ENCODE results near the gene GRK2. TPM values are rescaled to one million over a fixed set of nuclear protein-coding genes. Genes with fewer than 3 reads are reported as not detected.
A peak's percentile ranks its signal among the peaks of the same experiment; 100 is the strongest.

The GRK2 gene
- total RNA-seq, 3 donors from 2014 or later = 41.1 to 52.8 (median 52.1) TPM

DNA sequence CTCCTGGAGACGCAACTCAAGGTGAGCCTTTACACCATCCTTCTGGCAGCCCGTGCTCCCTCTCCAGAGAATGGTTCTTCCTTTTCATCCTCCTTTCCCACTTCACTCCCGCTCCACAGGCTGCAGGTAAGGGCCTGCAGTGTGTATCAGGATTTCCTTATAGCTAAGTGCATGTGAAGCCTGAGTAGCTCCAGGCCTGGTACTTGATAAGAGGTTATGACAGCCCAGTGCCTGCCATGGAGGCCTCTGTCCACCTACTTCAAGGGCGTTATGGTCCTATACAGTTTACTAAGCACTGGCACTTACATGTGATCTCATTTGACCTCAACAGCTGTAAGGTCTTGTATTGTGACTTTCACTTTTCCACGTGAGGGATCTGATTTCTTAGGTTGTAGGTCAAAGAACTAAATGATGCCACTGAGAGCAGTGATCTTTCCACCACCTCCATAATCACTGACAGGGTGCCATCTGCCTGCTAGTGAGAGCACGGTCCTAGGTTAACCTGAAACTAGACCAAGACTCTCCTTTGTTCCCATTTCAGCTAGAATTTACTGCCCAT, 55.1 kb downstream of the GRK2 start:
- Histone ChIP-seq H3K9me3 (no peaks in the 10 kb centered on the region), H3K27me3 (no peaks in the 10 kb centered on the region), H3K36me3 (no peaks in the 10 kb centered on the region), H3K27ac (no peak overlapping the region), H3K4me3 (no peak overlapping the region), H3K4me1 (peaks cover 0 to 6% of the 10 kb centered on the region in 2 donors)
- intact Hi-C loops (cut with DNase I; ENCODE audit: low total_unique reads) = loop anchor here (2.0 kb wide), 1 partner anchor 65 kb away; no protein-coding TSS in a partner anchor
- no peak for TF ChIP-seq CTCF (IDR thresholded peaks at IDR 0.05)
- TF ChIP-seq POLR2AphosphoS5 (IDR thresholded peaks at IDR 0.05) = no peak
- TF ChIP-seq POLR2A (IDR thresholded peaks at IDR 0.05) = no peak
- DNase-seq (ENCODE audit: low spot score in 2 of 2) = no peak

DNA sequence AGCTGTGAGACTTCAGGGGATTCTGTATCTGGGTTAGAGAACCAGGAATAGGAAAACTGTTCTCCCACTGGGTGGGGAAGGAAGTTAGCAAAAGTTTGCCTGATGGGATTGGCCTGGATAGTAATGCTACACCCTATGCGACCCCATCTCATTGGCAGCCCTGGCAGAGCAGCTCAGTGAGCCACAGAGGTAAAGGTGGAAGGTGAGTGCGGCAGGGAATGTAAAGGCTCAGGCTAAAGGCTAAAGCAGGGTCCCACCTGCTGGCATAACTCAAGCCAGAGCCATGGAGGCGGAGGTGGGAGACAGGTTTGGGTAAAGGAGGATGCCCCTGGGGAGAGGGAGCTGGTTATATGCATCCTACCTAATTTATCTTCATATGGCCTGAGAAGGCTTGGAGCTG, 55.8 kb downstream of the GRK2 start:
- Histone ChIP-seq H3K27me3 (no peaks in the 10 kb centered on the region), H3K36me3 (no peaks in the 10 kb centered on the region), H3K4me3 (no peak overlapping the region), H3K27ac (no peak overlapping the region), H3K4me1 (peaks cover 0 to 6% of the 10 kb centered on the region in 2 donors), H3K9me3 (no peaks in the 10 kb centered on the region)
- intact Hi-C loops (cut with DNase I; ENCODE audit: low total_unique reads) = no loop called here
- TF ChIP-seq POLR2AphosphoS5 (IDR thresholded peaks at IDR 0.05) (no peak), CTCF (IDR thresholded peaks at IDR 0.05) (no peak), POLR2A (IDR thresholded peaks at IDR 0.05) (no peak)
- DNase-seq (ENCODE audit: low spot score in 2 of 2) = no peak

DNA sequence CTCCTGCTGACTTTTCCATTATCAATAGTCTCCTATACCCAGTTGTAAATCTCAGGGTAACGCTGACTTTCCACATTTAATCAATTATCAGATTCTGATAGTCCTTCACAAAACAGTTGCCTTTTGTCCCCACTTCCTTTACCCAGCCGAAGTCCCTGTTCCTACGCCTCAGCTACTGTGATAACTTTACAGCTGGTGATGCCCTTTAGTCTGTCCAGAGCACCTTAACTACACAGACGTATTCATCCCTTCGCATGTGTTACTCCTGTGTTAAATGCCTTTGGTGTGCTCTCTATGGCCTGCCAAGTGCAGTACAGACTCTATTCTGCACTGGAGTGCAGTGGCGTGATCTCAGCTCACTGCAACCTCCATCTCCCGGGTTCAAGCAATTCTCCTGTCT, 57.3 kb downstream of the GRK2 start:
- intact Hi-C loops (cut with DNase I; ENCODE audit: low total_unique reads) = no loop called here
- H3K36me3 ChIP-seq = no peaks in the 10 kb centered on the region
- no peaks in the 10 kb centered on the region for H3K27me3 ChIP-seq
- H3K4me1 ChIP-seq = peaks cover 0 to 6% of the 10 kb centered on the region in 2 donors
- no peak overlapping the region for H3K4me3 ChIP-seq
- H3K9me3 ChIP-seq = no peaks in the 10 kb centered on the region
- H3K27ac ChIP-seq = no peak overlapping the region
- no peak for TF ChIP-seq CTCF (IDR thresholded peaks at IDR 0.05)
- no peak for TF ChIP-seq POLR2AphosphoS5 (IDR thresholded peaks at IDR 0.05)
- no peak for TF ChIP-seq POLR2A (IDR thresholded peaks at IDR 0.05)
- DNase-seq (ENCODE audit: low spot score in 2 of 2) = no peak

DNA sequence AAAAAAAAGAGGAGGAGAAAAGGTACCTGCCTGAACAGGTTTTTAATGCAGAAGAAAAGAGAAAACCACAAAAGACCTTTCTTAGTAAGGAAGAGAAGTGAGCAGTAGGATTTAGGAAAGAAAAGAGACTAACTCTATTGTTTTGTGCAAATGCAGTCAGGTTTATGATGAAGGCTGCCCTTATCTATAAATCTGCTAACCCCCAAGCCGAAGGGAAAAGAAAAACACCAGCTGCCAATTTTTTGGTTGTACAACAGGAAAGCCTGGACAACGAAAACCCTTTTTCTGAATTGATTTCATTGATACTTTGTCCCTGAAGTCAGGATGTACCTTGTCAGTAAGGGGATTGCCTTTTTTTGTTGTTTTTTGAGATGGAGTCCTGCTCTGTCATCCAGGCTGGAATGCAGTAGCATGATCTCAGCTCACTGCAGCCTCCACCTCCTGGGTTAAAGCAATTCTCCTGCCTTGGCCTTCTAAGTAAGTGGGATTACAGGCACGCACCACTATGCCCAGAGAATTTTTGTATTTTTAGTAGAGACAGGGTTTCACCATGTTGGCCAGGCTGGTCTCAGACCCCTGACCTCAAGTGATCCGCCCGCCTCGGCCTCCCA, 65.9 kb downstream of the GRK2 start:
- Histone ChIP-seq H3K27ac (peak overlapping the region; percentile 11 to 40), H3K27me3 (no peaks in the 10 kb centered on the region), H3K4me1 (peaks cover 0 to 4% of the 10 kb centered on the region in 2 donors), H3K4me3 (no peak overlapping the region), H3K36me3 (no peaks in the 10 kb centered on the region), H3K9me3 (no peaks in the 10 kb centered on the region)
- no peak for TF ChIP-seq POLR2A (IDR thresholded peaks at IDR 0.05)
- TF ChIP-seq CTCF (IDR thresholded peaks at IDR 0.05) = no peak
- no peak for TF ChIP-seq POLR2AphosphoS5 (IDR thresholded peaks at IDR 0.05)
- DNase-seq (ENCODE audit: low spot score in 2 of 2) = no peak
- intact Hi-C loops (cut with DNase I; ENCODE audit: low total_unique reads) = no loop called here

Other genes with a start within 250 kb of the GRK2 start
- 10 to 100 TPM in 2 of 3 donors, under 1 TPM in 1; 0.16 to 30.3 (median 10.2) TPM for gene SYT12, start 243.3 kb upstream of the GRK2 start, total RNA-seq
- 10 to 100 TPM; 27.2 to 30.5 (median 28.1) TPM for gene RHOD, start 209.6 kb upstream of the GRK2 start, total RNA-seq
- gene KDM2A, start 147.2 kb upstream of the GRK2 start, total RNA-seq = 10 to 100 TPM; 47.0 to 64.1 (median 61.9) TPM
- 10 to 100 TPM; 23.7 to 51.8 (median 40.7) TPM for gene ANKRD13D, start 22.8 kb downstream of the GRK2 start, total RNA-seq
- 10 to 100 TPM; 28.8 to 55.2 (median 34.4) TPM for gene SSH3, start 37.1 kb downstream of the GRK2 start, total RNA-seq
- gene POLD4, start 87.1 kb downstream of the GRK2 start, total RNA-seq = 10 to 100 TPM; 48.7 to 91.5 (median 69.2) TPM
- 10 to 100 TPM in 2 of 3 donors, 1 to 10 TPM in 1; 3.2 to 11.1 (median 10.2) TPM for gene CLCF1, start 107.1 kb downstream of the GRK2 start, total RNA-seq
- gene RAD9A, start 125.5 kb downstream of the GRK2 start, total RNA-seq = 10 to 100 TPM; 11.0 to 31.0 (median 24.6) TPM
- 10 to 100 TPM; 73.1 to 91.9 (median 76.7) TPM for gene PPP1CA, start 135.4 kb downstream of the GRK2 start, total RNA-seq
- 1 to 10 TPM in 2 of 3 donors, under 1 TPM in 1; 0.66 to 2.0 (median 1.6) TPM for gene TBC1D10C, start 137.6 kb downstream of the GRK2 start, total RNA-seq
- gene CARNS1, start 149.2 kb downstream of the GRK2 start, total RNA-seq = 1 to 10 TPM in 1 of 3 donors, under 1 TPM in 2; 0.16 to 4.2 (median 0.66) TPM
- gene RPS6KB2, start 162.0 kb downstream of the GRK2 start, total RNA-seq = 10 to 100 TPM; 28.0 to 41.6 (median 40.1) TPM
- 1 to 10 TPM; 2.1 to 9.2 (median 8.0) TPM for gene PTPRCAP, start 171.2 kb downstream of the GRK2 start, total RNA-seq
- gene CORO1B, start 177.0 kb downstream of the GRK2 start, total RNA-seq = 10 to 100 TPM; 73.6 to 84.3 (median 80.0) TPM
- not detected for gene GPR152, start 186.3 kb downstream of the GRK2 start, total RNA-seq
- 10 to 100 TPM in 1 of 3 donors, 1 to 10 TPM in 2; 3.5 to 10.7 (median 3.9) TPM for gene CABP4, start 188.9 kb downstream of the GRK2 start, total RNA-seq
- 10 to 100 TPM; 37.8 to 54.2 (median 42.3) TPM for gene TMEM134, start 202.8 kb downstream of the GRK2 start, total RNA-seq
- 10 to 100 TPM; 66.4 to 84.5 (median 69.8) TPM for gene AIP, start 216.6 kb downstream of the GRK2 start, total RNA-seq
- 10 to 100 TPM in 2 of 3 donors, 1 to 10 TPM in 1; 6.4 to 20.0 (median 11.7) TPM for gene PITPNM1, start 238.9 kb downstream of the GRK2 start, total RNA-seq
- gene CDK2AP2, start 241.7 kb downstream of the GRK2 start, total RNA-seq = 10 to 100 TPM; 32.1 to 35.4 (median 32.8) TPM